ENCODE measurements around the gene PIK3R4.

DNA sequence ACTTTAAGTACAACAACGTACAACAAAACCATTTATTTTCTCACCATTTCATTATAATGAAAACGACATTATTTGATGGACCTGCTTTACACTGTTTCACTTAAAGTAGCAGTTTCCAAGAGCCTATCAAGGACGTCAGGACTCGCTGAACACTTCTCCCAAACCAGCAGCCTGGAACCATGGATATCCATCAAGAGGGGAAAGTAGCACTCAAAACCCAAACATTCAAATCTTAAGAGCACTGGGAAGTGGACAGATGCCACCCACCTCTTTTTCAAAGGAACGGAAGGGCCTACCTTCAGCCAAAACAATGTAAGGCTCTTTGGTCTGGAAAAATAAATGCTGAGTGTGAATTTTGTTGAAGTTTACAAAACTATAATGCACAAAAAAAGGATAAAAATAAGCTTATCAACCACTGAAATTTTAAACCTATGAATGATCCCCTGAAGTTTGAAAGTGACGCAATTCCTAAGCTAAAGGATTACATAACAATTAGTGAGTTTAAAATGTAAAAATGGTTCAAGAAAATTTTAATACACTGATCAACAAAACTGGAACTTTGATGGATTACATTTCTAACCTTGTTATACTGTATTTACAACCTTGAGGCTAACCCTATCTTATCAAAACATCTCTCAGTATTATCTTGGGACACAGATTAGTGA, 4.6 kb downstream of the PIK3R4 start:
- TF ChIP-seq, protein P1, sequence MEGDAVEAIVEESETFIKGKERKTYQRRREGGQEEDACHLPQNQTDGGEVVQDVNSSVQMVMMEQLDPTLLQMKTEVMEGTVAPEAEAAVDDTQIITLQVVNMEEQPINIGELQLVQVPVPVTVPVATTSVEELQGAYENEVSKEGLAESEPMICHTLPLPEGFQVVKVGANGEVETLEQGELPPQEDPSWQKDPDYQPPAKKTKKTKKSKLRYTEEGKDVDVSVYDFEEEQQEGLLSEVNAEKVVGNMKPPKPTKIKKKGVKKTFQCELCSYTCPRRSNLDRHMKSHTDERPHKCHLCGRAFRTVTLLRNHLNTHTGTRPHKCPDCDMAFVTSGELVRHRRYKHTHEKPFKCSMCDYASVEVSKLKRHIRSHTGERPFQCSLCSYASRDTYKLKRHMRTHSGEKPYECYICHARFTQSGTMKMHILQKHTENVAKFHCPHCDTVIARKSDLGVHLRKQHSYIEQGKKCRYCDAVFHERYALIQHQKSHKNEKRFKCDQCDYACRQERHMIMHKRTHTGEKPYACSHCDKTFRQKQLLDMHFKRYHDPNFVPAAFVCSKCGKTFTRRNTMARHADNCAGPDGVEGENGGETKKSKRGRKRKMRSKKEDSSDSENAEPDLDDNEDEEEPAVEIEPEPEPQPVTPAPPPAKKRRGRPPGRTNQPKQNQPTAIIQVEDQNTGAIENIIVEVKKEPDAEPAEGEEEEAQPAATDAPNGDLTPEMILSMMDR (IDR thresholded peaks at IDR 0.05; ENCODE audit: insufficient read depth, low read length, poor library complexity, severe bottlenecking): no peak
- no peak for TF ChIP-seq EZH2phosphoT487 (conservative IDR thresholded peaks at IDR 0.05; ENCODE audit: low read length)
